Osteoblast (primary cell): ENCODE data around the gene DUSP15. TPM values are rescaled to one million over a fixed set of nuclear protein-coding genes. Genes with fewer than 3 reads are reported as not detected.

Experiments used
- DNase-seq: peaks from one replicate; pipeline ENCODE4 v3.0.0; 2011; ENCODE audit warnings: low spot score, mixed read lengths; ENCODE audit not compliant: insufficient read length; ENCODE audit errors: missing footprints
- H2AFZ ChIP-seq: 2 replicates; pipeline ENCODE4 v1.6.0; 2011; ENCODE audit warnings: mild to moderate bottlenecking, low read length
- H3K27ac ChIP-seq: 2 replicates; pipeline ENCODE4 v1.5.1; 2011; ENCODE audit warnings: mild to moderate bottlenecking, low read depth, low read length, moderate library complexity
- H3K27me3 ChIP-seq: 2 replicates; pipeline ENCODE4 v1.6.0; 2012; ENCODE audit warnings: mild to moderate bottlenecking, control low read depth, inconsistent platforms, low read length, moderate library complexity; ENCODE audit not compliant: insufficient read depth
- H3K36me3 ChIP-seq: 2 replicates; pipeline ENCODE4 v1.5.1; 2011; ENCODE audit warnings: mild to moderate bottlenecking, low read length, control low read depth, moderate library complexity; ENCODE audit not compliant: insufficient read depth
- H3K4me1 ChIP-seq: 2 replicates; pipeline ENCODE4 v1.5.1; 2011; ENCODE audit warnings: mild to moderate bottlenecking, low read length, control low read depth, moderate library complexity; ENCODE audit not compliant: insufficient read depth
- H3K4me2 ChIP-seq: 2 replicates; pipeline ENCODE4 v1.6.0; 2011; ENCODE audit warnings: mild to moderate bottlenecking, low read length; ENCODE audit not compliant: insufficient read depth
- H3K4me3 ChIP-seq: fragments of 200-600 bp; sonication (generic); 3 replicates; pipeline ENCODE4 v1.5.1; 2012; ENCODE audit warnings: mild to moderate bottlenecking, low read length, inconsistent platforms; ENCODE audit not compliant: insufficient read depth
- H3K79me2 ChIP-seq: 2 replicates; pipeline ENCODE4 v1.6.0; 2012; ENCODE audit warnings: mild to moderate bottlenecking, low read length, control low read depth, inconsistent platforms; ENCODE audit not compliant: insufficient read depth
- H3K9me3 ChIP-seq: 2 replicates; pipeline ENCODE4 v1.5.1; 2011; ENCODE audit warnings: low read depth, low read length, control low read depth
- H4K20me1 ChIP-seq: 2 replicates; pipeline ENCODE4 v1.6.0; 2012; ENCODE audit warnings: mild to moderate bottlenecking, low read length, control low read depth; ENCODE audit not compliant: insufficient read depth
- total RNA-seq: library from RNA; depleted of rRNA; stranded (reverse); fragments of >200 nt; gene quantifications from 2 replicates; pipeline ENCODE4 v1.2.3, GENCODE V29; 2012
- TF ChIP-seq, protein P1 (sequence below): IDR thresholded peaks from 2 replicates; pipeline ENCODE4 v1.5.1; 2011; ENCODE audit warnings: mild to moderate bottlenecking, low read depth, low read length, moderate library complexity; ENCODE audit errors: extremely low read depth

Gene DUSP15
- total RNA-seq, 1 donor, result 1.4 TPM

DNA sequence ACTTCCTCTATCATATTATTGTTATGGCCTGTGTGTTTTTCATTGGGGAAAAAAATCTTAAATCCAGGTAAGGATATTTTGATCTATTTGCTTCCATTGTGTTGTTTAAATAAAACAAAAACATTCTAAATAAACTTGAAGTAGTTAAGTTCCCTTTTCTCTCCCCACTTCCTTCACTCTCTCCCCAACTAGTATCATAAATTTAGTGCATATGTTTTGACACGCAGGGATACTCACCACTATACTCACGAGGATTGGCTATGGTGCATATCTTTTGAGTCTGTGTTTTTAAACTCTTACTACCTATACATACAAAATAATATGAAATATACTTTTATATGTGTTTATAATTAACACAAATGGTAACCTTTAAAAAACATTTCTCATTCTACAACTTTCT, 5.3 kb upstream of the DUSP15 start:
- Histone ChIP-seq H3K36me3 (no peaks in the 10 kb centered on the region), H3K27me3 (peaks cover 33% of the 10 kb centered on the region), H3K4me3 (no peak overlapping the region), H2AFZ (no peak overlapping the region), H4K20me1 (no peaks in the 10 kb centered on the region), H3K4me2 (no peak overlapping the region), H3K27ac (no peak overlapping the region), H3K9me3 (no peaks in the 10 kb centered on the region), H3K79me2 (no peaks in the 10 kb centered on the region), H3K4me1 (peaks cover 4% of the 10 kb centered on the region)
- TF ChIP-seq, protein P1, sequence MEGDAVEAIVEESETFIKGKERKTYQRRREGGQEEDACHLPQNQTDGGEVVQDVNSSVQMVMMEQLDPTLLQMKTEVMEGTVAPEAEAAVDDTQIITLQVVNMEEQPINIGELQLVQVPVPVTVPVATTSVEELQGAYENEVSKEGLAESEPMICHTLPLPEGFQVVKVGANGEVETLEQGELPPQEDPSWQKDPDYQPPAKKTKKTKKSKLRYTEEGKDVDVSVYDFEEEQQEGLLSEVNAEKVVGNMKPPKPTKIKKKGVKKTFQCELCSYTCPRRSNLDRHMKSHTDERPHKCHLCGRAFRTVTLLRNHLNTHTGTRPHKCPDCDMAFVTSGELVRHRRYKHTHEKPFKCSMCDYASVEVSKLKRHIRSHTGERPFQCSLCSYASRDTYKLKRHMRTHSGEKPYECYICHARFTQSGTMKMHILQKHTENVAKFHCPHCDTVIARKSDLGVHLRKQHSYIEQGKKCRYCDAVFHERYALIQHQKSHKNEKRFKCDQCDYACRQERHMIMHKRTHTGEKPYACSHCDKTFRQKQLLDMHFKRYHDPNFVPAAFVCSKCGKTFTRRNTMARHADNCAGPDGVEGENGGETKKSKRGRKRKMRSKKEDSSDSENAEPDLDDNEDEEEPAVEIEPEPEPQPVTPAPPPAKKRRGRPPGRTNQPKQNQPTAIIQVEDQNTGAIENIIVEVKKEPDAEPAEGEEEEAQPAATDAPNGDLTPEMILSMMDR, result no peak
- DNase-seq, result no peak

DNA sequence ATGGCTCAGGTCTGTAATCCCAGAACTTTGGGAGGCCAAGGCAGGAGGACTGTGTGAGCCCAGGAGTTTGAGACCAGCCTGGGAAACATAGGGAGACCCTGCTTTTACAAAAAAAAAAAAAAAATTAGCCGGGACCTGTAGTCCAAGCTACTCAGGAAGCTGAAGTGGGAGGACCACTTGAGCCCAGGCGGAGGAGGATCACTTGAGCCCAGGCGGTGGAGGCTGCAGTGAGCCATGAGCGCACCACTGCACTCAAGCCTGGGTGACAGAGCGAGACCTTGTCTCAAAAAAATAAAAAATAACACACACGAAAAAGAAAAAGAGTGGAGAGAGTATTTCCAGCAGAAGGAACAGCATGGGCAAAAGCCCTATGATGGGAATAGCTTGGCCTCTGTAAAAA, 2.1 kb upstream of the DUSP15 start:
- no peak overlapping the region for H3K4me3 ChIP-seq
- no peak overlapping the region for H3K4me2 ChIP-seq
- H4K20me1 ChIP-seq, result peaks cover 3% of the 10 kb centered on the region

DNA sequence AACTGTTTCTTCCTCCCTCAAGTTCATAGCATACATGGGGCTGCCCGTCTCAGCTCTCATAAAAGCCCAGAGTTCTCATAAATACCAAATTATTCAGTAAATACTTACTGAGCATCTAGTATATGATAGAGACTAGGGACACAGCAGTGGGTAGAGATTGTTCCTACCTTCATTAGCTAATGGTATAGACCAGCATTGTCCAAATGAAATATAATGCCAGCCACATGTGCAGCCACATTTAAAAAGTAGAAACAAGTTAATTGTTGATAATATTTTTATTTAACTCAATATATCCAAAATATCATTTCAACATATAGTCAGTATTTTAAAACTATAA, 1.3 kb upstream of the DUSP15 start:
- Histone ChIP-seq H2AFZ (no peak overlapping the region), H3K79me2 (no peaks in the 10 kb centered on the region), H3K4me1 (peaks cover 3% of the 10 kb centered on the region), H3K27me3 (peaks cover 42% of the 10 kb centered on the region), H3K4me2 (no peak overlapping the region), H4K20me1 (peaks cover 3% of the 10 kb centered on the region), H3K27ac (no peak overlapping the region), H3K9me3 (no peaks in the 10 kb centered on the region), H3K36me3 (no peaks in the 10 kb centered on the region), H3K4me3 (no peak overlapping the region)
- TF ChIP-seq, protein P1, result no peak
- DNase-seq, result no peak

More for the DNA sequence above, 2.1 kb upstream of the DUSP15 start:
- TF ChIP-seq, protein P1, result no peak
- Histone ChIP-seq H3K9me3 (no peaks in the 10 kb centered on the region), H3K27me3 (peaks cover 42% of the 10 kb centered on the region), H2AFZ (no peak overlapping the region), H3K79me2 (no peaks in the 10 kb centered on the region), H3K27ac (no peak overlapping the region), H3K36me3 (no peaks in the 10 kb centered on the region), H3K4me1 (peaks cover 3% of the 10 kb centered on the region)
- DNase-seq, result no peak

DNA sequence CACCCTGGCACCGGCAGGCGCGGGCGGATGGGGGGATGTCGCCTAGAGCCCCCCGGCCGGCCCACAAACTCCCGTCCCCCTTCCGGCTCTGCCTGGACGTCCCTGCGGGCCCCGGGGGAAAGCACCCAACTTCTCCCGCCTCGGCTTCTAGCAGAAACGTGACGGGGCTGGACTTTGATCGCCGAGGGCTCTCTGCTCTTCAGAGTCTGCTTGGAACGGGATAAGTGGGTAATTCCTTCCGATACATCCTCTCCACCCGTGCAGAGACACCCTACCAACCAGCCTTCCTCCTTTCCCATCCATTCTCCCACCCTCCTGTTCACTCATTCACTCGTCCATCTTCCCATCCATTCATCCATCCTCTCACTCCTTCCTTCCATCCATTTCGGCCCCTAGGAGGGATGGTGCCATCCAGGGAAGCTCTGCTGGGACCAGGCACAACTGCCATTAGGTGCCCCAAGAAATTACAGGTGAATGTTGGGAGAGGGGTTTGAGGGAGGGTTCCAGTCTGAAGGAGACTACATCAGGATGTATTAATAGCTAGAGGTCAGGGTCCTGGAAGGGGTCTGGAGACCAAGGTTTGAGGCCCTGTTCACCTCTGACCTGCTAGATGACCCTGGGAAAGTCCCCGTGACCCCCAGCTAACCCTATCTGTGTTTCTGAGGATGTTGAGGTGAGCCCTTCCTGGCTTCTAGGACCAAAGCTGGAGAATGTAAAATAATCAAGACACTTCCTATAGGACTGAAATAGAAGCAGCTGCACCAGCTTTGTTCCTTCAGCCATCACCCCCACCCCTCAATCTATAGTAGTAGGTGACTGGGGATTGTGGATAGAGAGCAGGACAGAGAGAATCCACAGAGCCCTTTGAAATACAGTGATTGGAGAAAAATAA, 645 bp upstream of the DUSP15 start:
- H2AFZ ChIP-seq, result no peak overlapping the region
- peaks cover 3% of the 10 kb centered on the region for H4K20me1 ChIP-seq
- peaks cover 42% of the 10 kb centered on the region for H3K27me3 ChIP-seq
- TF ChIP-seq, protein P1, result no peak
- peak overlapping the region; percentile 88 for H3K4me2 ChIP-seq
- no peaks in the 10 kb centered on the region for H3K79me2 ChIP-seq
- no peaks in the 10 kb centered on the region for H3K36me3 ChIP-seq
- H3K4me3 ChIP-seq, result peak overlapping the region; percentile 68
- no peak overlapping the region for H3K27ac ChIP-seq
- no peaks in the 10 kb centered on the region for H3K9me3 ChIP-seq
- no peak for DNase-seq
- peaks cover 3% of the 10 kb centered on the region for H3K4me1 ChIP-seq
